Spleen (tissue), 7 donors: Measurements from ENCODE around the gene NOPCHAP1.

Experiments used
- CTCF ChIP-seq, 11 experiments: fragments of 200-600 bp in 7 of 11; fragments of 450-650 bp in 4 of 11; sonication (generic) in 4 of 11; IDR thresholded peaks in 8 of 11; conservative IDR thresholded peaks in 3 of 11; 1 replicate in 7 of 11; 2 replicates in 4 of 11; pipeline versions ENCODE4 v1.4.0 to v1.8.0; 2016 to 2021; ENCODE audit warnings: antibody characterized with exemption in 11 of 11, inconsistent platforms in 4 of 11, mild to moderate bottlenecking in 1 of 11
- POLR2A ChIP-seq, 3 donors: fragments of 450-650 bp; IDR thresholded peaks; one replicate each; pipeline ENCODE4 v1.5.1; 2017; ENCODE audit warnings: antibody characterized with exemption in 3 of 3, mild to moderate bottlenecking in 1 of 3
- donor health status: DM: no; HTN: no; CAD: no; lungs with moderate emphysema.
- donor health status: DM: no; HTN: no; CAD: no.
- donor health status: DM: no; HTN: no; CAD: no.

DNA sequence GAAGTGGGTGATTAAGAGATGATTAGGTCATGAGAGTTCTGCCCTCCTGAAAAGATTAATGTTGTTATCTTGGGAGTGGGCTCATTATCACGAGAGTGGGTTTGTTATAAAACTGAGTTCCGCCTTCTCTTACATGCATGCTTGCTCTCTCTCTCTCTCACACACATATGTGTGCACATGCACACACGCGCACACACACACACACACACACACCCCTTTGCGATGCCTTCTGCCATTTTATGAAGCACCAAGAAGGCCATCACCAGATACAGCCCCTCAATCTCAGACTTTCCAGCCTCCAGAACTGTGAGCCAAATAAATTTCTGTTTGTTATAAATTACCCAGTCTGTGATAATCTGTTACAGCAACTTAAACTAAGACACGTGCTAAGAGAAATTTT lies 22.4 kb upstream of the NOPCHAP1 start:
- TF ChIP-seq CTCF (IDR thresholded peaks at IDR 0.05 in 8 of 11, conservative IDR thresholded peaks at IDR 0.05 in 3 of 11) (no peak), POLR2A (IDR thresholded peaks at IDR 0.05) (no peak)
